GM21367 (cell line): ENCODE data around the gene CHN2.

ENCODE experiments used
- ATAC-seq: cut with Tn5 transposase; IDR thresholded peaks from one replicate; pipeline ENCODE4 v1.9.1; 2021; ENCODE audit not compliant: unreplicated experiment

The CHN2 gene

DNA sequence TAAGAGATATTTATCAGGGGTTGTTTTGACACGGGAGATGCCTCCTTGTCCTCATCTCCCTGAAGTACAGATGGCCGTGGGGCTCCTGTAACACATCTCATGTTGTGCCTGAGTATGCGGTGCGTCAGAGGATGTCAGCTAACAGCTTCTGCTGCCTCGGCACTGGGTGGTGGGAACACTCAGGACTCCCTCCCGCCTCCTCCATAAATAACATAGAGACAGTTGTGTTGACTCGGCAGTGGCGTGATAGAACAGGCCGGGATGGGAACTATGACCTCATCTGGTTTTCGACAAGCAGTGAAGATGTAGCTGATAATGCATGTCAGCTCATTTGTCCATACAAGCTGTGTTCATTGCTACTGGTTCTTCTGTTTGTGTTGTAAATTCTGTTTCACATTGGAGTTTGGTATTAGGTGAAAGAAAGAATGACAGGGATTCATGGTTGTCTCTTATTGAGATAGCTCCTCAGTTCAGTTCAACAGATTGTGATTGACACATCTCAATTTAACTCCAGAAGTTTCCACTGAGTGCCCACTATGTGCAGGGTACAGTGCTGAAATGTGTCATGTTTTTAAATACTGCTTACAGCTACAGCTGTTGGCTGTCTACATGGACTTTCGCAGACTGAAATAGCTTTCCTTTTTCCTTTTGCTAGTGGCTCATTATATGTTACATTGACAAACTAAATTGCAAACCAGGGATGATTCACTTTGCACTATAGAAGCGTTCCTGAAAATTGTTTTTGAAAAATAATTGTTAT lies 87.4 kb downstream of the CHN2 start:
- no peak for ATAC-seq

- no peak for ATAC-seq
Measured at GRCh38 chr7:29282819-29283414, 88.3 kb downstream of the CHN2 start.

DNA sequence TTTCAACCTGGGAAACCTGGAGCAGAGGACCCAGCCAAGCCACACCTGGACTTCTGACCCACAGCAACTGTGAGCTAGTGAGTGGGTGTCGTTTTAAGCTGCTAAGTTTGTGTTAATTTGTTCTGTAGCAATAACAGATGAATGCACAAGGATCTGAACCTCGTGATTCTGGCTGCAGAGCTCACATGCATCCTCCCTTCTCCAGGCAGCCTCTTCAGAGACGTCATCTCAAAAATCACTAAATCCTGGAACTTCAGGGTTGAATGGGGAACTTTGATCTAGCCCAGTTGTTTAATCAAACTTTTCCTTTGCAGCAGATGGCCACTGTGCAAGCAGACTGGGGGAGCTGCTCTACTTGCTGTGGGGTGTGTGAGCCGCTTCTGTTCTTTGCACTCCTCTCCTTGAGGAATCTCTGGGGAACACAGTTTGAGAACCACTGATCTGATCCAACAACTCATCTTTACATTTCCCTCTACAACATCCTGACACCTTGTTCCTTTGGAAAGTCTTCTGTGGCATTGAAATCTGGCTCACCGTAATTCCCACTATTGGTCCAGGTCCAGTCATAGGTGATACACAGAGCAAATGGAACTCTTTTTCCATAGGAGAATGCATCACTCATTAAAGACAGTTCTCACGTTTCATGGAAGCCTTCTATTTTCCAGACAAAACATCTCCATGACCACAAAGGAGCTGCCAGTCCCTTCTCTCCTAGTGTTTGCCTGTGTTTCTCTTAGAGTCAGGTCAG lies 90.3 kb downstream of the CHN2 start:
- ATAC-seq: no peak

- peak; percentile 63 for ATAC-seq
Measured at GRCh38 chr7:29285444-29285793, 90.8 kb downstream of the CHN2 start.

GRCh38 chr7:29285861-29286260 lies 91.3 kb downstream of the CHN2 start:
- ATAC-seq: no peak

- no peak for ATAC-seq
Measured at GRCh38 chr7:29287366-29287765, 92.8 kb downstream of the CHN2 start.

DNA sequence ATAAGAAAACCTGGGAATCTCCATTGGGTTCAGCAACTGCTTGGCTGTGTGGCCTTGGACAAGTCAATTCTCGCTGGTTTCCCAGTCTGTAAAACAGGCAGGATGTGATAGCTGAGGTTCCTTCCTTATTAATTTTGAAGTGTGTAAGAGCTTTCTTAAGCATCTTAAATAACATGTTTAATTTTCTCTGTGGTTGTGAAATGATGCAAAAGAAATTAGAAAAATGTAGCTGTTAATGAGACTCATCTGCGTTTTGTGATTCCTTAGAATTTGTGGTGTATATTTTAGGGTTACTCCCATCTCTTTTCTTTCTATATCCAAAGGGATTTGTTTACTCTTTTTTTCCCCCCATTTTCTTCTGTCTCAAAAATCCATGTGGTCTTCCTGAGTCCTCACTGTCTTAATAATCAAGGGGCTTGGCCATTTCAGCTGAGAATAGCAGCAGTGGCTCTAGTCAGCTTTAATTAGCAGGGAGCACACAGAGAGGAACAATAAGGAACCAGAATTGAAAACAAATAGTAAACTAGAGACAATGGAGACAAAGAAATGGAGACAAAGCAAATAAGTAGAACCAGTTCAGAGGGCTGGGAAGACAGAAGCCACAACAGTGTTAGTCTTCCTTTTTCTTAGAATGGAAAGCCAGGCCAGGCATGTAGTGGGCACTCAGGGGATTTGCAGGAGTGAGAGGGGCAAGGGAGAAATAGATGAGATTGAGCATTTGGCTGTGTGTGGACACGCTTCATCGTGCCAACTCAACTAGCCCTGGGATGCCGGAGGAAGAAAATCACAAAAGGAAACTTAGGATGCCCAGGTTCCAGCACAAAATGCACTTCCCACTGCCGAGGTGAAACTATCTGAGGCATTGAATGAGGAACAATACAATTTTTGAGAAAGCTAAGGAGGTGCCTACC lies 93.9 kb downstream of the CHN2 start:
- ATAC-seq: no peak

- ATAC-seq: peak; percentile 83
Measured at GRCh38 chr7:29289156-29290021, 94.8 kb downstream of the CHN2 start.

- ATAC-seq: no peak
Measured at GRCh38 chr7:29290829-29291228, 96.3 kb downstream of the CHN2 start.

DNA sequence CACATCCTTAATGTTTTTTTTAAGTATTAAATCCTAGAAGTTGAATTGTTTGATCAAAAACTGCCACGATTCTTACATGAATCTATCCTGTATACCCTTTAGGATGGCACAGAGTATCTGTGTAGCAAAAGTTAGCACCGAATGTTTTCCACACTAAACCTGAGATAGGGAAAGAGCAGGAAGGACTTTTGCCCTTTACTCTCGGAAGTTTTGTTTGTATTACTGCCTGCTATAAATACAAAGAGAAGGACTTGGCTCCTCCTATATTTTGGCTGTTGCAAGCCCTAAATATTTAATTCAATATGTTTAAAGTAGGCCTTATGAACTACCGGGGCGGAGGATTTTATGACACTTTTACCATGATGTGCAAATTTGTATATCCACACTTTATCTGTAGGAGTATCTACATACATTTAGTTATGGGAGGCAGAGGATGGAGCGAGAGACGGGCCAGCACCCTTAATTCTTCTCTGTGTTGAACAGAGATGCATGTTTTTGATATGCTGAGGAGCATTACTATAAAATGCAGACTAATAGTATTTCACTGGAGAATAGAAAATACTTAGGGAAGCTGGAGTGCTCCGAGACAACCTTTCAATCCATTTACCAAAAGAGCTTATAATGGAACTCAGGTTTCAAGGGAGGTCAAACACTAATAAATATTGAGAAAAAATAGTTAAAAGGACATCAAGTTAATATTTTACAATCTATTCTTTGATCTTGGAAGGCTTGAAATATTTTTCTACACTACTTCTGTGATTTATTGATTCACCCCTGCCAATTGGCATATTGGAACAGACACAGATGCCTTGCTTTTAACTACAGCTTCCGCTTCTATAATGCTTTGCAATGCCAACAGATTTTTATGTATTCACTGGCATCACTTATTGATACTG lies 97.4 kb downstream of the CHN2 start:
- ATAC-seq: no peak

DNA sequence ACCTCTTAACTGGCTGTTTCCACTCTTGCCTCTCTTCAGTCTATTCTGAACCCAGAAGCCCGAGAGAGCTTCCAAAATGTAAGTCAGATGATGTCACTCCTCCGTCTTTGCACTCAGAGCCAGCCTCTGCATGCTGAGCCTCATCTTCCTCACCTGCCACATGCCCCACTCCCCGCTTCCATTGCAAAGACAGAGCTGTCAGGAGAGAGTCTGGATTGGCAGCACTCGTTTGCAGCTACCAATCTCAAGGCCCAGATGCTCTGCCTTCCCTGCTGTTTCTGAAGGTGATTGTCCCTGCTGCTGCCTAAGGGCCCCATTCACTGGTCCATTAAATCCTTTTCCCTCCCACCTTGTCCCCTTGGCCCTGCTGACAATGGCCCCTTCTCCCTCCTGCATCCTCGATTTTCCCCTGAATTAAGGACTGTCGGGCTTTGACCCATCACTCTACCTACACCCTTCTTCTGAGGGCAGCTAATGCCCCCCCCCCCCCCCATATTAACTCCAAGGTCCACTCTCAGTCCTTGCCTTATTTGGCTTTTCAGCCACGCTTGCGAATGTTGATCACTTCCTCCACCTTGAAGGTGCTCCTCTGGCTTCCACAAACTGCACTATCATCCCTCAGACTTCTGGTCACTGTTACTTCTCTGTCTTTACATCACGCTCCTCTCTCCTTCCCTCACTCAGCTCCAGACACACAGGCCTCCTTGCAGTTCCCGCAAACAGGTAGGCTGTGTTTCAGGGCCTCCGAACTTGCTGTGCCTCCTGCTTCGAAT lies 98.5 kb downstream of the CHN2 start:
- ATAC-seq: no peak

GRCh38 chr7:29296421-29296820 lies 101.8 kb downstream of the CHN2 start:
- no peak for ATAC-seq

- ATAC-seq: no peak
Measured at GRCh38 chr7:29297194-29297890, 102.8 kb downstream of the CHN2 start.

DNA sequence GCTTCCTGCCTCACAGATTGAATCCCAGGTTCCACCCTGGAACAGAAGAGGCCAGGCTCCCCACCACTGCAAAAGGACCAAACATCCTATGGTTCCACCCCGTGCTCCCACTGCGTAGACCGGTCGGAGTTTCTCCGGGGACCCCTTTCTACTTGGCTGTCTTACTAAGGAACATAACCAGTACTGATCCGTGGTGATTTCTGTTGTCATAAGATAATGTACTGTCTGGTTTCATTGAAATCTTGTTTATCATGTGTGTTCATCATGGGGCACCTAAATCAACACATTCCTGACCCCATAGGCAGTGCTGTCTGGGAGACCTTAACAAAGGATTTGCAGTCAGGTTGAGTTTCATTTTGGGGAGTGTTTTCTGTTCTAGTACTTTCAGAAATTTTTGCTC lies 104.5 kb downstream of the CHN2 start:
- no peak for ATAC-seq

DNA sequence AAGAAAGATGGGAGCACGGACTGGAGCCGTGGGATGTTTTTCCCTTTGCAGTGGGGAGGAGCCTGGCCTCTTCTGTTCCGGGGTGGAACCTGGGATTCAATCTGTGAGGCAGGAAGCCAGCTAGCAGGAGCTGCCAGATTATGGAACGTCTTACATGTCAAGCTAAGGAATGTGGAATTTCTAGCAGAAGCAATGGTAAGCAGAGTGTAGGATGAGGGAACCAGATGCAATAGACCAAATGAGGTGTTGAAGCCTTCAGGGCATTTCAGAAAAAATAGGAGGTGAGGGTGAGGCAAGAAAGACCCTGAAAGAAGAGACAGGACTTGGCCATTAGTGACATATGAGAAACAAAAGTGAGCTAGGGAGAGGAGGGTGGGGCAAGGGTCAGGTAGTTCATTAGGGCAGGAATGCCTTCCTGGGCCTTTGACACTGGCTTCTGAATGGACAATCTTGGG lies 105.5 kb downstream of the CHN2 start:
- no peak for ATAC-seq

DNA sequence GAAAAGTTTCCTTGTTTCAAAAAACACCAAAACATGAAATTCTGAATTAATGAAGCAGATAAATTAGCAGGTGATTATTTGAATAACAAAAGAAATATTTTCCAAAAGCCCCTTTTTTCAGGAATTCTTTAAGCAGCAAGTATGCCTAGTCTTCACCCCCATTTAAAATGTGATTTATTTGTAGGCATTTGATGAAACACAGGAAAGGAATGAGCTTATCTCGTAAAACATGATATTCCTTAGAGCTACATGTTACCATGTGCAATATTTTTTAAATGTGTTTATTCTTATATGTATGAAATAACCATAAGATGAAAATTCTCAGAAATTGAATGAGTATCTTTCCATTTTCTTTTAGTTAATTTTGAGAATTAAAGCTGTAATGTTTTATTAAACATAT lies 106.1 kb downstream of the CHN2 start:
- ATAC-seq: no peak

- ATAC-seq: no peak
Measured at GRCh38 chr7:29302666-29303395, 108.3 kb downstream of the CHN2 start.
